Uterus (tissue), 4 donors: ENCODE data around the gene SLC35A4. TPM values are rescaled to one million over a fixed set of nuclear protein-coding genes. Genes with fewer than 3 reads are reported as not detected.
"Not testable (repeated sequence)": the region's sequence is repeated elsewhere in the genome, so short reads cannot be mapped to it uniquely, and the experiment has no call there.

Experiments
- DNase-seq, 2 donors: peaks; one replicate each; pipeline ENCODE4 v3.0.0-alpha.2; 2019 to 2020
- H3K27ac ChIP-seq, 2 donors: fragments of 200-600 bp; sonication (generic); 1 replicate in 1 of 2; 2 replicates in 1 of 2; pipeline ENCODE4 v1.5.1; 2016 to 2018
- H3K27me3 ChIP-seq, 2 donors: fragments of 200-600 bp; sonication (generic); one replicate each; pipeline ENCODE4 v1.5.1; 2018 to 2019; ENCODE audit warnings: control low read depth in 1 of 2
- H3K36me3 ChIP-seq, 2 donors: fragments of 200-600 bp; sonication (generic); one replicate each; pipeline ENCODE4 v1.5.1; 2019; ENCODE audit warnings: control low read depth in 1 of 2
- H3K4me1 ChIP-seq, 2 donors: fragments of 200-600 bp; sonication (generic); one replicate each; pipeline ENCODE4 v1.5.1; 2018 to 2019; ENCODE audit warnings: control low read depth in 1 of 2
- H3K4me3 ChIP-seq, 2 donors: fragments of 200-600 bp; sonication (generic); 1 replicate in 1 of 2; 2 replicates in 1 of 2; pipeline ENCODE4 v1.5.1; 2018 to 2019; ENCODE audit warnings: mild to moderate bottlenecking in 1 of 2
- H3K9me3 ChIP-seq, 2 donors: fragments of 200-600 bp; sonication (generic); one replicate each; pipeline ENCODE4 v1.5.1; 2019; ENCODE audit warnings: control low read depth in 1 of 2
- POLR2A ChIP-seq, 2 donors: fragments of 450-650 bp; IDR thresholded peaks; one replicate each; pipeline ENCODE4 v1.6.1; 2016; ENCODE audit warnings: antibody characterized with exemption in 2 of 2, mild to moderate bottlenecking in 1 of 2, moderate library complexity in 1 of 2
- intact Hi-C: fragments of 100-400 bp; cut with DNase I; formaldehyde crosslinking; loops from one replicate; pipeline ENCODE4 v1.15.1; 2023; ENCODE audit warnings: low total_unique reads
- total RNA-seq, 4 donors: library from RNA; depleted of rRNA in 3 of 4; stranded (reverse); fragments of >200 nt in 3 of 4; gene quantifications; one replicate each; pipeline versions ENCODE4 v1.1.0 to v1.2.4, GENCODE V29; 2014 to 2023
- TF ChIP-seq, protein P1 (sequence below), 4 experiments: fragments of 200-600 bp in 2 of 4; fragments of 450-650 bp in 2 of 4; sonication (generic) in 2 of 4; IDR thresholded peaks; one replicate each; pipeline ENCODE4 v1.5.1; 2016 to 2019; ENCODE audit warnings: antibody characterized with exemption in 4 of 4, mild to moderate bottlenecking in 2 of 4, moderate library complexity in 1 of 4
- donor health status: DM: yes; HTN: yes; CAD: no.

SLC35A4 gene
- total RNA-seq, 4 donors from 2014 or later = 6.4 to 39.7 (median 21.7) TPM

DNA sequence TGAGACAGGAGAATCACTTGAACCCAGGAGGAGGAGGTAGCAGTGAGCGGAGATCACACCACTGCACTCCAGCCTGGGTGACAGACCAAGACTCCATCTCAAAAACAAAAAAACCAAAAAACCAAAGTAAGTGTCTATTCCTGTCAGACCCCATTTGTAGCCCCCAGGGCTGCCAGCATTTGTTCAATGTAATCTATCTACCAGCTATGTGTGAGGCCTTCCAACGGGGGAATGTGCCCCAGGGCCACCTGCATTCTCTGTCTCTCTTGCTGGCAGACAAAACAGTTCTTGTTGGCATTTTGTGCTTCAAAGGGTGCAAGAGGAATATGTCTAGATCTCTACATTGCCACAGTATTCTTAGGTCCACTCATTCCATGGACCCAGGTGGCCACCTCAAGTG lies 34.2 kb downstream of the SLC35A4 start:
- intact Hi-C loops = no loop called here

DNA sequence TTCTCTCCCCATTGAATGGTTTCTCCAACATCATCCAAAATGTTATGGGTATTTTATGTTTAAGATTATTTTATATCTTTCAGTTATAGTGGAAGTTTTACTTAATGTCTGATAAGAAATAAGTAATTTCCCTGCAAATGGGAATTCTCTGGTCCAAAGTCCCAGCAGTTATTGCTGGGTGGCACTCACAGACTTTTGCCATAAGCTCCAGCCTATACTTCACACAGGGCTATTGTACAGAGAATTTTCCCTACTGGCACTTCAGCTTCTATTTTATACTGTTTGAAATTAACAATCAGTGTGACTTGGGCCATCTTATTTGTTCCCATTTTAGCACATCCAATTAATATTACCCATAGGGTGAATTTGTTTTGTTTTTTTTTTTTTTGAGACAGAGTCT lies 35.5 kb downstream of the SLC35A4 start:
- Histone ChIP-seq H3K4me3 (no peak overlapping the region), H3K9me3 (no peaks in the 10 kb centered on the region), H3K27me3 (no peaks in the 10 kb centered on the region), H3K27ac (no peak overlapping the region), H3K4me1 (no peaks in the 10 kb centered on the region), H3K36me3 (no peaks in the 10 kb centered on the region)
- intact Hi-C loops = no loop called here
- TF ChIP-seq, protein P1, sequence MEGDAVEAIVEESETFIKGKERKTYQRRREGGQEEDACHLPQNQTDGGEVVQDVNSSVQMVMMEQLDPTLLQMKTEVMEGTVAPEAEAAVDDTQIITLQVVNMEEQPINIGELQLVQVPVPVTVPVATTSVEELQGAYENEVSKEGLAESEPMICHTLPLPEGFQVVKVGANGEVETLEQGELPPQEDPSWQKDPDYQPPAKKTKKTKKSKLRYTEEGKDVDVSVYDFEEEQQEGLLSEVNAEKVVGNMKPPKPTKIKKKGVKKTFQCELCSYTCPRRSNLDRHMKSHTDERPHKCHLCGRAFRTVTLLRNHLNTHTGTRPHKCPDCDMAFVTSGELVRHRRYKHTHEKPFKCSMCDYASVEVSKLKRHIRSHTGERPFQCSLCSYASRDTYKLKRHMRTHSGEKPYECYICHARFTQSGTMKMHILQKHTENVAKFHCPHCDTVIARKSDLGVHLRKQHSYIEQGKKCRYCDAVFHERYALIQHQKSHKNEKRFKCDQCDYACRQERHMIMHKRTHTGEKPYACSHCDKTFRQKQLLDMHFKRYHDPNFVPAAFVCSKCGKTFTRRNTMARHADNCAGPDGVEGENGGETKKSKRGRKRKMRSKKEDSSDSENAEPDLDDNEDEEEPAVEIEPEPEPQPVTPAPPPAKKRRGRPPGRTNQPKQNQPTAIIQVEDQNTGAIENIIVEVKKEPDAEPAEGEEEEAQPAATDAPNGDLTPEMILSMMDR (IDR thresholded peaks at IDR 0.05) = no peak
- TF ChIP-seq POLR2A (IDR thresholded peaks at IDR 0.05) = no peak
- DNase-seq = no peak

More for the DNA sequence above, 34.2 kb downstream of the SLC35A4 start:
- Histone ChIP-seq H3K36me3 (no peaks in the 10 kb centered on the region), H3K27ac (no peak overlapping the region), H3K27me3 (no peaks in the 10 kb centered on the region), H3K4me1 (no peaks in the 10 kb centered on the region), H3K9me3 (no peaks in the 10 kb centered on the region), H3K4me3 (no peak overlapping the region)
- no peak for DNase-seq
- no peak for TF ChIP-seq POLR2A (IDR thresholded peaks at IDR 0.05)
- TF ChIP-seq, protein P1 (IDR thresholded peaks at IDR 0.05) = no peak

DNA sequence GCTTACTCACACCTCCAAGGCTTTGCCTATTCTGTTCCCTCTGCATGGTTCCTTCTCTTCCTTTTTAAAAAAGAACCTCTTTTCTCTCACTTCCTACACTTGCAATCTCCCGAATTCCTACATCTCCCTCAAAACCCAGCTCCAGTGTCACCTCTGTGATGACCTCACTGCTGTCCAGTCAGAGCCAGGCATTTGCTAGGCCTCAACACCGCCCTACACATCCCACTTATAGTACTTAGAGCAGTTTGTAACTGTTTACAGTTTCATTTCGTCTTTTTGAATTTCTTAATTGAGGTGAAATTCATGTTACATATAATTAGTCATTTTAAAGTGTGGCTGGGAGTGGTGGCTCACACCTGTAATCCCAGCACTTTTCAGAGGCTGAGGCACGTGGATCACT lies 37.5 kb downstream of the SLC35A4 start:
- Histone ChIP-seq H3K9me3 (no peaks in the 10 kb centered on the region), H3K4me3 (no peak overlapping the region), H3K36me3 (no peaks in the 10 kb centered on the region), H3K27ac (no peak overlapping the region), H3K4me1 (no peaks in the 10 kb centered on the region), H3K27me3 (no peaks in the 10 kb centered on the region)
- TF ChIP-seq, protein P1 (IDR thresholded peaks at IDR 0.05) = no peak
- TF ChIP-seq POLR2A (IDR thresholded peaks at IDR 0.05) = no peak
- intact Hi-C loops = no loop called here
- no peak for DNase-seq

DNA sequence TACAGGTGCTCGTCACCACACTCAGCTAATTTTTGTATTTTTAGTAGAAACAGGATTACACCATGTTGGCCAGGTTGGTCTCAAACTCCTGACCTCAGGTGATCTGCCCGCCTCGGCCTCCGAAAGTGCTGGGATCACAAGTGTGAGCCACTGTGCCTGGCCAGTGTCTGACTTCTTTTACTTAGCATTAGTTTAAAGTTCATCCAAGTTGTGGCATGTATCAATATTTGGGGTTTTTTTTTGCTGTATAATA lies 38.7 kb downstream of the SLC35A4 start:
- H3K27me3 ChIP-seq, H3K36me3 ChIP-seq, DNase-seq, H3K27ac ChIP-seq, H3K4me1 ChIP-seq, intact Hi-C loops, H3K4me3 ChIP-seq, H3K9me3 ChIP-seq: not testable (repeated sequence)

DNA sequence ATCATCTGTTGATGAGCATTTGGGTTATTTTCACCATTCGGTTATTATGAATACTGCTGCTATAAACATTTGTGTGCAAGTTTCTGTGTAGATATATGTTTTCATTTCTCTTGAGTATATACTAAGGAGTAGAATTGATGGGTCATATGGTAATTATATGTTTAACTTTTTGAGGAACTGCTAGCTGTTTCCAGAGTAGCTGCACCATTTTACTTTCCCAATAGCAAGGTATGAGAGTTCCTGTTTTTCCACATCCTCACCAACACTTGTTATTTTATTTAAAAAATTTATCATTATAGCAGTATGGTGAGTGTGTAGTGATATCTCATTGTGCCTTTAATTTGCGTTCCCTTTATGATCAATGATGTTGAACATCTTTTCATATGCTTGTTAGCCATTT lies 39.1 kb downstream of the SLC35A4 start:
- Histone ChIP-seq H3K4me1 (no peaks in the 10 kb centered on the region), H3K27me3 (no peaks in the 10 kb centered on the region), H3K27ac (no peak overlapping the region), H3K36me3 (no peaks in the 10 kb centered on the region), H3K4me3 (no peak overlapping the region), H3K9me3 (no peaks in the 10 kb centered on the region)
- intact Hi-C loops = no loop called here
- no peak for DNase-seq
- TF ChIP-seq, protein P1 (IDR thresholded peaks at IDR 0.05) = no peak
- TF ChIP-seq POLR2A (IDR thresholded peaks at IDR 0.05) = no peak

DNA sequence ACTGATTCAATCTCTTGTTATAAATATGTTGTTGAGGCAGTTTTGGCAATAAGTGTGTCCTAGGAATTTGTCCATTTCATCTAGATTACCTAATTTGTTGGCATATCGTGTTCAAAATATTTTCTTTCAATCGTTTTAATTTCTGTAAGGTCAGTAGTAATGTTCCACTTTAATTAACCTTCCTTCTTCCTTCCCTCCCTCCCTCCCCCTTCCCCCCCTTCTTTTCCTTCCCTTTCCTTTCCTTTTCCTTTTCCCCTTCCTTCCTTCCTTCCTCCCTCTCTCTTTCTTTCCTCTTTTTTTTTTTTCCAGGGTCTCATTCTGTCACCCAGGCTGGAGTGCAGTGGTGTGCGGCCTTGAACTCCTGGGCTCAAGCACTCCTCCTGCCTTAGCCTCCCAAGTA lies 41.3 kb downstream of the SLC35A4 start:
- Histone ChIP-seq H3K27ac (no peak overlapping the region), H3K36me3 (no peaks in the 10 kb centered on the region), H3K9me3 (no peaks in the 10 kb centered on the region), H3K4me1 (no peaks in the 10 kb centered on the region), H3K27me3 (no peaks in the 10 kb centered on the region), H3K4me3 (no peak overlapping the region)
- TF ChIP-seq, protein P1 (IDR thresholded peaks at IDR 0.05) = no peak
- TF ChIP-seq POLR2A (IDR thresholded peaks at IDR 0.05) = no peak
- DNase-seq = no peak
- intact Hi-C loops = no loop called here
